ENCODE measurements around the gene RIF1.

GRCh38 chr2:151482171-151482725 lies 72.5 kb downstream of the RIF1 start:
- TF ChIP-seq EZH2 (IDR thresholded peaks at IDR 0.05; ENCODE audit: insufficient read depth, poor library complexity, severe bottlenecking) (no peak), EZH2phosphoT487 (IDR thresholded peaks at IDR 0.05; ENCODE audit: insufficient read depth, low read depth) (no peak)
